K562 (cell line): Measurements from ENCODE around the gene FPR1. TPM values are rescaled to one million over a fixed set of nuclear protein-coding genes. Genes with fewer than 3 reads are reported as not detected.

Source experiments
- NR4A1 ChIP-seq, 2 experiments: fragments of 250-450 bp in 1 of 2; fragments of 450-650 bp in 1 of 2; sonication (Bioruptor Pico) in 1 of 2; IDR thresholded peaks; 2 replicates each; pipeline versions ENCODE4 v1.4.0 to v1.6.1; 2016 to 2020; ENCODE audit warnings: mild to moderate bottlenecking in 2 of 2, missing compliant biosample characterization in 1 of 2, missing genetic modification characterization in 1 of 2, moderate library complexity in 1 of 2
- PHB ChIP-seq: fragments of 250-450 bp; sonication (Bioruptor Pico); IDR thresholded peaks from 2 replicates; pipeline ENCODE4 v1.5.0; 2021
- RFX1 ChIP-seq: fragments of 450-650 bp; IDR thresholded peaks from 2 replicates; pipeline ENCODE4 v1.6.1; 2016; ENCODE audit warnings: mild to moderate bottlenecking, moderate library complexity
- SREBF2 ChIP-seq: sonication (generic); formaldehyde crosslinking; IDR thresholded peaks from 2 replicates; pipeline ENCODE4 v1.4.0; 2020; ENCODE audit warnings: mild to moderate bottlenecking, missing genetic modification reagents
- polyA plus RNA-seq, 8 experiments: library from polyadenylated mRNA; depleted of rRNA in 4 of 8; stranded (reverse) in 5 of 8; unstranded in 3 of 8; fragments of >200 nt; fragmentation: Nextera tagmentation in 2 of 8; fragmentation: Illumina TruSeq in 1 of 8; extraction: Ambion mirVana in 2 of 8; extraction: Trizol in 1 of 8; gene quantifications; 2 replicates each; pipeline versions ENCODE4 v1.2.1 to v1.2.3, GENCODE V29; 2011 to 2014; ENCODE audit warnings: inconsistent platforms in 1 of 8, missing spikeins in 1 of 8
- total RNA-seq, 7 experiments: library from RNA; depleted of rRNA in 6 of 7; stranded (reverse); fragments of >200 nt in 6 of 7; fragmentation: Illumina TruSeq in 2 of 7; extraction: Trizol in 2 of 7; gene quantifications; 2 replicates each; pipeline versions ENCODE4 v1.2.1 to v1.2.3, GENCODE V29; 2011 to 2021; ENCODE audit warnings: low replicate concordance in 1 of 7
- TF ChIP-seq, protein P1 (sequence below): fragments of 200-600 bp; sonication (generic); IDR thresholded peaks from one replicate; pipeline ENCODE4 v1.6.1; 2012; ENCODE audit warnings: mild to moderate bottlenecking, low read depth, low read length, inconsistent platforms

Gene FPR1
- total and polyA plus RNA-seq, 9 of the 15 experiments (the other 6 are each of a cell fraction or from before 2014, with no cell fraction given): 0.06 to 0.25 (median 0.14) TPM; not detected in 4

DNA sequence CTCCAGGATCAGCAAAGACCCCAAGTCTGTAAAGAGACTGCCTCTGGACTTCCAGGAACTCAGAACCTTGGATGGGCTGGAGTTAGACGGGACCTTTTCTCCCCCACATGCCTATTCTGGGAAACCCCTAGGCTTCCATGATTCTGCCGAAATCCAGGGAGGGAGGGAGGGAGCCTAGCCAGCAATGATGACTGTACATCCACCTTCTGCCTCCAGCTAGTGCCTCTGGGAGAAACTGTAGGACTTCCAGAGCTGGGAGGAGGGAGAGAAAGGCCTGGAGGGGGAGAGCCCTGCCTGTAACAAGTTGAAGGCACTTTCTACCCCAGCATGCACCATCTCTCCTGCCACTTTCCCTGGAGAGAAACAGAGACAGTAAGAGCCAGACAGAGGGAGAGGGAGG lies 21.9 kb downstream of the FPR1 start (continued):
- TF ChIP-seq, protein P1, sequence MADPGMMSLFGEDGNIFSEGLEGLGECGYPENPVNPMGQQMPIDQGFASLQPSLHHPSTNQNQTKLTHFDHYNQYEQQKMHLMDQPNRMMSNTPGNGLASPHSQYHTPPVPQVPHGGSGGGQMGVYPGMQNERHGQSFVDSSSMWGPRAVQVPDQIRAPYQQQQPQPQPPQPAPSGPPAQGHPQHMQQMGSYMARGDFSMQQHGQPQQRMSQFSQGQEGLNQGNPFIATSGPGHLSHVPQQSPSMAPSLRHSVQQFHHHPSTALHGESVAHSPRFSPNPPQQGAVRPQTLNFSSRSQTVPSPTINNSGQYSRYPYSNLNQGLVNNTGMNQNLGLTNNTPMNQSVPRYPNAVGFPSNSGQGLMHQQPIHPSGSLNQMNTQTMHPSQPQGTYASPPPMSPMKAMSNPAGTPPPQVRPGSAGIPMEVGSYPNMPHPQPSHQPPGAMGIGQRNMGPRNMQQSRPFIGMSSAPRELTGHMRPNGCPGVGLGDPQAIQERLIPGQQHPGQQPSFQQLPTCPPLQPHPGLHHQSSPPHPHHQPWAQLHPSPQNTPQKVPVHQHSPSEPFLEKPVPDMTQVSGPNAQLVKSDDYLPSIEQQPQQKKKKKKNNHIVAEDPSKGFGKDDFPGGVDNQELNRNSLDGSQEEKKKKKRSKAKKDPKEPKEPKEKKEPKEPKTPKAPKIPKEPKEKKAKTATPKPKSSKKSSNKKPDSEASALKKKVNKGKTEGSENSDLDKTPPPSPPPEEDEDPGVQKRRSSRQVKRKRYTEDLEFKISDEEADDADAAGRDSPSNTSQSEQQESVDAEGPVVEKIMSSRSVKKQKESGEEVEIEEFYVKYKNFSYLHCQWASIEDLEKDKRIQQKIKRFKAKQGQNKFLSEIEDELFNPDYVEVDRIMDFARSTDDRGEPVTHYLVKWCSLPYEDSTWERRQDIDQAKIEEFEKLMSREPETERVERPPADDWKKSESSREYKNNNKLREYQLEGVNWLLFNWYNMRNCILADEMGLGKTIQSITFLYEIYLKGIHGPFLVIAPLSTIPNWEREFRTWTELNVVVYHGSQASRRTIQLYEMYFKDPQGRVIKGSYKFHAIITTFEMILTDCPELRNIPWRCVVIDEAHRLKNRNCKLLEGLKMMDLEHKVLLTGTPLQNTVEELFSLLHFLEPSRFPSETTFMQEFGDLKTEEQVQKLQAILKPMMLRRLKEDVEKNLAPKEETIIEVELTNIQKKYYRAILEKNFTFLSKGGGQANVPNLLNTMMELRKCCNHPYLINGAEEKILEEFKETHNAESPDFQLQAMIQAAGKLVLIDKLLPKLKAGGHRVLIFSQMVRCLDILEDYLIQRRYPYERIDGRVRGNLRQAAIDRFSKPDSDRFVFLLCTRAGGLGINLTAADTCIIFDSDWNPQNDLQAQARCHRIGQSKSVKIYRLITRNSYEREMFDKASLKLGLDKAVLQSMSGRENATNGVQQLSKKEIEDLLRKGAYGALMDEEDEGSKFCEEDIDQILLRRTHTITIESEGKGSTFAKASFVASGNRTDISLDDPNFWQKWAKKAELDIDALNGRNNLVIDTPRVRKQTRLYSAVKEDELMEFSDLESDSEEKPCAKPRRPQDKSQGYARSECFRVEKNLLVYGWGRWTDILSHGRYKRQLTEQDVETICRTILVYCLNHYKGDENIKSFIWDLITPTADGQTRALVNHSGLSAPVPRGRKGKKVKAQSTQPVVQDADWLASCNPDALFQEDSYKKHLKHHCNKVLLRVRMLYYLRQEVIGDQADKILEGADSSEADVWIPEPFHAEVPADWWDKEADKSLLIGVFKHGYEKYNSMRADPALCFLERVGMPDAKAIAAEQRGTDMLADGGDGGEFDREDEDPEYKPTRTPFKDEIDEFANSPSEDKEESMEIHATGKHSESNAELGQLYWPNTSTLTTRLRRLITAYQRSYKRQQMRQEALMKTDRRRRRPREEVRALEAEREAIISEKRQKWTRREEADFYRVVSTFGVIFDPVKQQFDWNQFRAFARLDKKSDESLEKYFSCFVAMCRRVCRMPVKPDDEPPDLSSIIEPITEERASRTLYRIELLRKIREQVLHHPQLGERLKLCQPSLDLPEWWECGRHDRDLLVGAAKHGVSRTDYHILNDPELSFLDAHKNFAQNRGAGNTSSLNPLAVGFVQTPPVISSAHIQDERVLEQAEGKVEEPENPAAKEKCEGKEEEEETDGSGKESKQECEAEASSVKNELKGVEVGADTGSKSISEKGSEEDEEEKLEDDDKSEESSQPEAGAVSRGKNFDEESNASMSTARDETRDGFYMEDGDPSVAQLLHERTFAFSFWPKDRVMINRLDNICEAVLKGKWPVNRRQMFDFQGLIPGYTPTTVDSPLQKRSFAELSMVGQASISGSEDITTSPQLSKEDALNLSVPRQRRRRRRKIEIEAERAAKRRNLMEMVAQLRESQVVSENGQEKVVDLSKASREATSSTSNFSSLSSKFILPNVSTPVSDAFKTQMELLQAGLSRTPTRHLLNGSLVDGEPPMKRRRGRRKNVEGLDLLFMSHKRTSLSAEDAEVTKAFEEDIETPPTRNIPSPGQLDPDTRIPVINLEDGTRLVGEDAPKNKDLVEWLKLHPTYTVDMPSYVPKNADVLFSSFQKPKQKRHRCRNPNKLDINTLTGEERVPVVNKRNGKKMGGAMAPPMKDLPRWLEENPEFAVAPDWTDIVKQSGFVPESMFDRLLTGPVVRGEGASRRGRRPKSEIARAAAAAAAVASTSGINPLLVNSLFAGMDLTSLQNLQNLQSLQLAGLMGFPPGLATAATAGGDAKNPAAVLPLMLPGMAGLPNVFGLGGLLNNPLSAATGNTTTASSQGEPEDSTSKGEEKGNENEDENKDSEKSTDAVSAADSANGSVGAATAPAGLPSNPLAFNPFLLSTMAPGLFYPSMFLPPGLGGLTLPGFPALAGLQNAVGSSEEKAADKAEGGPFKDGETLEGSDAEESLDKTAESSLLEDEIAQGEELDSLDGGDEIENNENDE: no peak
- TF ChIP-seq SREBF2 (CRISPR knock-in tag) (no peak), RFX1 (no peak), PHB (CRISPR knock-in tag) (no peak), NR4A1 (CRISPR knock-in tag; IDR thresholded peaks at IDR 0.05) (no peak), NR4A1 (tag; IDR thresholded peaks at IDR 0.05) (no peak)
